Stimulated activated CD4-positive, alpha-beta T cell treated with anti-CD3 and anti-CD28 coated beads, Interleukin-1b, Interleukin-23, amount 100 ng/mL, for 48 hours (primary cell): ENCODE measurements around the gene PDE6B.
"Not testable (repeated sequence)": the region's sequence is repeated elsewhere in the genome, so short reads cannot be mapped to it uniquely, and the experiment has no call there.

ENCODE experiments used
- DNase-seq: peaks from one replicate; pipeline ENCODE4 v3.0.0-alpha.2; 2020

The PDE6B gene

DNA sequence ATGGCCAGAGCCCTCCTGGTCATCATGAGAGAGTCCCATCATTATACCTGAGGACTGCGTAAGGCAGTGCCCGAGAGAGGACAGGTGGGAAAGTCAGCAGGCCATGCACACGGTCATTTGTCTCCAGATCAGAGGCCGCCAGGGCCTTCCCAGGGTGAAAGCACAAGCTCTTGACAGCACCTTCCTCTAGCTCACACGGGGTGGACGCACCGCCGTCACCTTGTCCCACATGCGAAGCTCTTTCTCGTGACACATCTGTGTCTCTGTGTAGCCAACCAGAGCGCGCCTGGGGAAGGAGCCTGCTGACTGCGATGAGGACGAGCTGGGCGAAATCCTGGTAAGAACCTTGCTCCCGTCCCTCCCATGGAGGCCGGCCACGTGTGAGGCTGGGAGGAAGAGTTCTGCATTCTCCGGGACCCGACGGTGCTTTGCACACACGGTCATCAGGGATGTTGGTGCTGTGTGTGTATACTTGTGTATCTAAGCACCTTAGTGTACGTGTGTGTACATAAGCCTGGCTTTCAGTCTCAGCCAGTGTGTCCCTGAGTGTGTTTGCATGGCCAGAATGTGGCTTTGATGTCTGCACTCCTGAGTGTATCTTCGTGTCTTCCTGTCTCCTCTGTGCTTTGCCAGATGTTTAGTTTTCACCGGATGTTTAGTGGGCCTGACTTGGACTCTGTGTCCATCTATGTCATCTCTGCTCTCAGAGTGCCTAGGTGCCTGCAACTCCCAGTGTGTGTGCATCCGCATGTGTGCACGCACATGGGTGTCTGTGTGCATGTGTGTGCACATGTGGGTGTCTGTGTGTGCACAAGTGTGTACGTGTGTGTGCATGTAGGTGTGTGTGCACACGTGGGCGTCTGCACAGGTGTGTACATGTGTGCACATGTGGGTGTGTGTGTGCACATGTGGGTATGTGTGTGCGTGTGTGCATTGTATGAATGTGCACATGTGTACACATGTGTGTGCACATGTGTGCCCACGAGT is 33.6 kb downstream of the PDE6B start:
- no peak for DNase-seq

DNA sequence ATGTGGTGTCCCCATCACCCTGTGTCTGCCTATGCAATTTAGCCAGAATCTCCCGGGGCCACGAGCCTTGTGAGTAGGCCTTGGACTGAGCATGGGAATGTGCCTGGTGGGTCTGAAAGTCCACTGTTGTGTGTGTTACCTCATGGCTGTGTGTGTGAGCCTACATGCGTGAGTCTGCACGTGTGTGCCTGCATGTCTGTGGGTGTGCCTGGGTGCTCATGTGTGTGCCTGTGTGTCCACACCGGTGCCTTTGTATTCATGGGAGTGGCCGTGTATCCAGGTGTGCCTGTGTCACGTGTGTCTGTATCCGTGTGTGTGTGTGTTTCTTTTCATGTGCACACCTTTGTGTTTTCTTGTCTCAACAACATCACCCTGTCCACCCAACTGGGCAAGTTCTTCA is 34.5 kb downstream of the PDE6B start:
- DNase-seq = no peak

DNA sequence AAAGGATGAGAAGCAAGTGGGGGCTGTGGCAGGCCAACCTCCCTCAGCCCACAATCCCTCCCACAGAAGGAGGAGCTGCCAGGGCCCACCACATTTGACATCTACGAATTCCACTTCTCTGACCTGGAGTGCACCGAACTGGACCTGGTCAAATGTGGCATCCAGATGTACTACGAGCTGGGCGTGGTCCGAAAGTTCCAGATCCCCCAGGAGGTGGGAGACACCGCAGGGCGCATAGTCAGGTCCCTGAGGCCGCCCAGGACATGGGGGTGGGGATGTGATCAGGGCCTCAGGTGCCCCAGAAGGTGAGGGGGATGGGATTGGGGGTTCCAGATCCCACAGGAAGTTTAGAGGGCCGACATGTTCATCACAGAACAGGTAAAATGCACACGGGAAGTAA is 35.0 kb downstream of the PDE6B start:
- no peak for DNase-seq

DNA sequence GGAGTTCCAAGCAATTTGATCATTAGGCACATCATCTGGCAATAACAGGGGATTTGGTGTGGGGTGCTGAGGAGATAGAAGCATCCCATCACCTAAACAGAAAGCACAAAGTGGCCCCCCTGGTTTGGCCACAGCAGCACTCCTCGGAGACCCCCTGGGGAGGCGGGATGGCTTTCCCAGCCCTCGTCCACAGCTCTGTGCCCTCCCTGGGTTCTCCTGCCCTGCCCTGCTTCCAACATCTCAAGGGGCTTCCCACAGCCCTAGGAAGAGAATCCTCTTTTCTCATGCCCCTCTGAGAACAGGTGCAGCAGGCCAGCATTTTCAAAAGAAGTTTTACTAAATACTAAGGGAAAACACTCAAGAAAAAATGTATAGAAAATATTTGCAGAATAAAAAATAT is 35.9 kb downstream of the PDE6B start:
- DNase-seq = no peak

DNA sequence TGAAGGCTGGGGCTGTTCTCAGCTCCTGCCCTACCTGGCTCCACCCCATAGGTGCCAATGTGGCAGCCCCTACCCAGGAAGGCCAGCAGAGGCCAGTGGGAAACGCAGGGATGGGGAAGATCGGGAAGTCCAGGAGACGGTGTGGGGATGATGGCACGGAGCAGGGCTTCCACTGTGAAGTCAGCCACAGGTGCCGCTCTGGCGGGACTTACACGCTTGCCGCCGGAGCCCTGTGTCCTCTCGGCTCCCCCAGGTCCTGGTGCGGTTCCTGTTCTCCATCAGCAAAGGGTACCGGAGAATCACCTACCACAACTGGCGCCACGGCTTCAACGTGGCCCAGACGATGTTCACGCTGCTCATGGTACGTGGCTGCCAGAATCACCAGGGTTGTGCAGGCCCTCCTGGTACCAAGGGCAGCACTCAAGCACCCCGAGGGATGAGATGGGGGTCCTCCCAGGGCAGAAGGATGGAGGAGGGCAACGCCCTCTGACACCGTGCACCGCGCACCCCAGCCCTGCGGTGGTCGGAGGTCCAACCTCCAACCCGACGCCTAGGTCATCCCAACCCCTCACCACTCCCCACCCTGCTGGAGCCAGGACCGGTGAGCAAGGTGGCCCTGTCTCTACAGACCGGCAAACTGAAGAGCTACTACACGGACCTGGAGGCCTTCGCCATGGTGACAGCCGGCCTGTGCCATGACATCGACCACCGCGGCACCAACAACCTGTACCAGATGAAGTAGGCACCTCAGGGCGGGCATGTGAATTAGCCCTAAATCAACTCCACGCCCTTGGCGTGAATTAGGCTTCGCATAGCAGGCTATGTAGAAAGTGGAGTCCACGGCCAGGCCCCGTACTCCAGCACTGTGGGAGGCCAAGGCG is 36.7 kb downstream of the PDE6B start:
- DNase-seq = peak; percentile 1

DNA sequence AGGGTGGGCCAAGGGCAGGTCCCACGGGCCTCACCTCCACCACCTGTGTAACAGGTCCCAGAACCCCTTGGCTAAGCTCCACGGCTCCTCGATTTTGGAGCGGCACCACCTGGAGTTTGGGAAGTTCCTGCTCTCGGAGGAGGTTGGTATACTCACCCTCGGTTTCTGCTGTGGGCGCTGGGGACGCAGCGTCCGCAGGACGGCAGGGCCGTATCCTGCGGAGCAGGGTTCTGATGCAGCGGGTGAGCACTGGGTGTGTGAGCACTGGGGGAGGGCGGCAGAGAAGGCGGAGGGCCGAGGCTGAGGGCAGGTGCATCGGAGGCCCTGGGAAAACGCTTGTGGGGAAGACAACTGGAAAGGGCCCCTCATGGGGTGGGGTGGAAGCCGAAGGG is 37.7 kb downstream of the PDE6B start:
- peak; percentile 1 for DNase-seq

DNA sequence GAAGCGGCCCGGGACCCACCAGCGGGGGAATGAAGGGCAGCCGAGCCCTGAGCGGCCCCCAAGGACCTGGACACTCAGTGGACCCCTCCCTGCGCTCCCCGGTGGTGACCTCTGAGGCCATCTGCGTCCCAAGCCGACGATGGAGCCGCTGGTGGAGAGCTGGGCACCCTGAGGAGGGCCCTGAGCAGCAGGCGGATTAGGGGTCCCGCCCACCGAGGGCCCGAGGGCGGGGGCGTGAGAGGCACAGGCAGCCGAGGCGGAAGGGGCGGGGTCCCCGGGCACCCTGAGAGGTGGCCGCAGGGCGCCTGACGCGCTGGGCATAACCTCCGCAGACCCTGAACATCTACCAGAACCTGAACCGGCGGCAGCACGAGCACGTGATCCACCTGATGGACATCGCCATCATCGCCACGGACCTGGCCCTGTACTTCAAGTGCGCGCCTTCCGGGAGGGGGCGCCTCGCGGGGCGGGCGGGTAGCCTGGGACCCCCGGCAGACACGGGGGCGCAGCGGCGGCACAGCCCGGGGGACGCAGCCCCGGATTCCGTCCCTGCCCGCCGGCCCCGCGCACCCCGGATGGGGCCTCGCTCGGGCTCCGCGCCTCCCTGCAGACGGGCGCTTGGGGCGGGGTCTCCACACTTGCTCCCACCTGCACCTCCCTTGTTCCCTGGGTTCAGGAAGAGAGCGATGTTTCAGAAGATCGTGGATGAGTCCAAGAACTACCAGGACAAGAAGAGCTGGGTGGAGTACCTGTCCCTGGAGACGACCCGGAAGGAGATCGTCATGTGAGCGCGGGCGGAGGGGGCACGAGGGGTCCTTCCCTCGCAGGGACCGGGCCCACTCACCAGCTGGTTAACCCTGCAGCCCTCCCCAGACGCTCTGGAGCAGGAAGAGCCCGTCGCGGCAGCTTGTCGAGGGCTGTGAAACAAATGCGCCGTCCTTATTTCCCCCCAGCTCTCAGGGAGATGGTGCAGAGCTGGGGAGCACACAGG is 38.4 kb downstream of the PDE6B start:
- peak; percentile 76 for DNase-seq

DNA sequence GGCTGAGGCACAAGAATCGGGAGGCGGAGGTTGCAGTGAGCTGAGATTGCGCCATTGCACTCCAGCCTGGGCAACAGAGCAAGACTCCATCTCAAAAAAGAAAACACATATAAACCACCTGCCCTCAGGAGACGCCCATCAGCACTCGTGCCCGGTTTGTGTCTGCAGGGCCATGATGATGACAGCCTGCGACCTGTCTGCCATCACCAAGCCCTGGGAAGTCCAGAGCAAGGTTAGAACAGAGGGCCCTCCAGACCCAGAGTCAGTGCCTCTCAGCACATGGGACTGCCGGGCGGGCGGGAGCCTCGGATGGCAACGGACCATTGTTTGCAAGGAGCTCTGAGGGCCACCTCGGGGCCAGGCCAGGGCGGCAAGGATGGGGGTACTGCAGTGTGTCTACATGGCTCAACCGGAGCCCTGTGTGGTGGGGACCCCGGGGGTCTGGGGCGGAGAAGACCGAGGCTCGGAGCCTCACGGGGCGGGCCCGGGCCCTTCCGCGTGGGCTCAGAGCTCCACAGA is 39.4 kb downstream of the PDE6B start:
- DNase-seq = peak; percentile 1

DNA sequence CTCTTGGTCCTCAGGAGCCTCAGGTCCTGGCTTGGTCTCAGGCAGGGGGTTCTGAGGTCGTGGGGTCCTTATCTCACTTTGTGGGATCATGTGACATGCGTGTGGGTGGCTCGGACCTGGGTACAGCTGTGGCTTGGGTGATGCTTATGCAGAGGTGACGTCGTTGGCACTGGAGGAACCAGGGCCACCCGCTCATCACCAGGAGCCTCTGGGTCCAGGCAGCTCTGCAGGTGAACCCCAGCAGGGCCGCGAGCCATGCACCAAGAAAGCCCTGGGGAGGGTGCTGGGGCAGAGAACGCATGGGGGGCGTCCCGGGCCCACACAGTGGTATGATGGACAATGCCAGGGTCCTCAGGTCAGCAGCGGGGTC is 40.0 kb downstream of the PDE6B start:
- no peak for DNase-seq

DNA sequence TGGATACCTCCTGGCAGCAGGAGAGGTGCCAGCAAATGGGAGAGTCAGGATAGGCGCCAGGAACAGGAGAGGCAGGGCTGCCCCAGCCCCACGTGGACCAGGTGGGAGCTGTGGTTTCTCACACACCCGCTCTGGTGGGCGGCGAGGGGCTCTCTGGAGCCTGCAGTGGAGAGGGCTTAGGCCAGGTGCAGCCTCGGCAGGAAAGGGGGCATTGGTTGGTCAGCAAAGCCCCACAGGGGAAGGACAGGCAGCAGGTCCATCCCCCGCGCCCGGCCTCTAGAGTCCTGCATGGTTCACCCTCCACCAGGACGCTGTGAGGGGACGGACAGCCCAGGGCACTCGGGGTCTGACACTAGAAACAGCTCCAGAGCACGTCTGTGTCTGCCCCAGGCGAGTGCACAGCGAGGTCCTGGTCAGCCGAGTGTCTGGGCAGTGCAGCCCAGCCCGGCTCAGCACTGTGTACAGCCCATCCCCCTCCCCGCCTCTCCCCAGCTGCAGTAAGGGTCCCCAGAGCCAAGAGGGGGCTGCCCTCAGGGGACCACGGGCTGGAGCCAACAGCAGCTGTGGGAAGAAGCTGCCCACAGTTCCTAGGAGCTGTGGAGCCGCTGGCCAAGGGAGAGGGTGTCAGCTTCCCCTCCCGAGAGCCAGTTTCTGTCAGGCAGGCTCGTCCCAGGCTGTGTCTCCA is 40.5 kb downstream of the PDE6B start:
- no peak for DNase-seq

DNA sequence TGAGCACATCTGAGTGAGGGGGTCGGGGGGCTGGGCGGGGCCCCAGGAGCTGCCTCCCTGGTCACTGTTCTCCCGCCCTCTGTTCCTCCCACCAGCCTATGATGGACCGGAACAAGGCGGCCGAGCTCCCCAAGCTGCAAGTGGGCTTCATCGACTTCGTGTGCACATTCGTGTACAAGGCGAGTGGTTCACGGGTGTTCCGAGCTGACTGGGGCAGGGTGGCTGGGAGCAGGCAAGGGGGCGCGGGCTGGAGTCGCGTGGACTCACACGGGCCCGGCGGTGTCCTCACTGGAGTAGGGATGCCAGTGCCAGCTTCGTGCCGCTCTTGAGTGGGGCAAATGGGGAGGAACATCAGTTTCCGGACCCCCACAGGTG is 41.0 kb downstream of the PDE6B start:
- DNase-seq = no peak

DNA sequence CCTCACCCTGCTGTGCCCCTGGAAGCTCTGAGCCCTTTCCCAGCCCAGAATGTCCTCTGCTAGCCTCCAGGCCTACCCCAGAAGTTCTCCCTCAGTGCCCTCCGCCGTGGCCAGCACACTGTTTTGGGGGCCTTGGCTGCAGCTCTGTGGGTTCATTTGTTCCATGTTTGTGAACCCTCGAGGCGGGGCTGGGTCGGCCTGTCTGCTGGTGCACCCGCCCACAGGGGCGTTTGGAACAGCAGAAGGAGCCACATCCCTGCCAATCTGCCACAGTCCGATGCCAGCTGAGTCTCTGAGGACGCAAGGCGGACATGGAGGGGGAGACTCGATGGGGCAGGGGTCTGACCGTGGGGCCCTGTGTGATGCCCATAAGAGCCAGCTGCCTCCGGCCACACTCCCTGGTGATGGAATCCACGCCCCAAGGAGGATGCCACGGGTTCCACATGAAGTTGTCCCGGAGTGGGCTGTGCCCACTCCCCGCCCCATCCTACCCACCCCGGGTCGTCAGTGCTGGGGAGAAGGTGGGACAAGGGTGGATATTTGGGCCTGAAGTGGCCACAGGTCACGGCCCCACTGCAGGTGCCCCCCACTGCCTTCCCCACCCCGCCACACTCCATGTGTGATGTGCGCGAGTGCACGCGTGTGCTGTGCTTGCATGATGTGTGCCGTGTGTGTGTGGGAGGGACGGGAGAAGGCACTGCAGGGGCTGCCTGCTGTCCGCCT is 41.6 kb downstream of the PDE6B start:
- DNase-seq = no peak

DNA sequence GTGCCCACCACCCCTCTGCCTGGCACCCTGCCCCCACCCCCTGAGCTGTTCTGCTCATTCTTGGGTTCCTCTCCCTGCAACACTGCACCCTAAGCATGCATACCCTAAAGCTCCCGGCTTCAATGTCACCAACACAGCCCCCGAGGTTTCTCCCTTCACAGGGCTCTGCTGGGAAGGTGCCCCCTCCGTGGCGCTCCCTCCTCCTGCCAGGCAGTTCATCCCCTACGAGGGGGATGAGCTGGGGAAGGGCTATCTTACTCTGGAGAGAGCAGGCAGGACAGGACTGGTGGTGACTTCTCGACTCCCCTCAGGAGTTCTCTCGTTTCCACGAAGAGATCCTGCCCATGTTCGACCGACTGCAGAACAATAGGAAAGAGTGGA is 42.2 kb downstream of the PDE6B start:
- no peak for DNase-seq

DNA sequence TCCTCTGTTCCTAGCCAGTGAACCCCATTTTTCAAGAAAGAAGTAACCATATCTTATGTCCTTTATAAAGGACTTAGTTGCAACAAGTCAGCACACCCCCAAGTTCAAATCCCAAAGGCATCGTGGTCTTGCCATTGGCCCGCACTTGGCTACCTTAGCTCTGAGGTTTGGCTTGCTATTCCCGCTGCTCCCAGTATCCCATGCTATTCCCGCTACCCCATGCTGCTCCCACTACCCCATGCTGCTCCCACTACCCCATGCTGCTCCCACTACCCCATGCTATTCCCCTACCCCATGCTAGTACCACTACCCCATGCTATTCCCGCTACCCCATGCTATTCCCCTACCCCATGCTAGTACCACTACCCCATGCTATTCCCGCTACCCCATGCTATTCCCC is 42.8 kb downstream of the PDE6B start:
- DNase-seq = not testable (repeated sequence)

DNA sequence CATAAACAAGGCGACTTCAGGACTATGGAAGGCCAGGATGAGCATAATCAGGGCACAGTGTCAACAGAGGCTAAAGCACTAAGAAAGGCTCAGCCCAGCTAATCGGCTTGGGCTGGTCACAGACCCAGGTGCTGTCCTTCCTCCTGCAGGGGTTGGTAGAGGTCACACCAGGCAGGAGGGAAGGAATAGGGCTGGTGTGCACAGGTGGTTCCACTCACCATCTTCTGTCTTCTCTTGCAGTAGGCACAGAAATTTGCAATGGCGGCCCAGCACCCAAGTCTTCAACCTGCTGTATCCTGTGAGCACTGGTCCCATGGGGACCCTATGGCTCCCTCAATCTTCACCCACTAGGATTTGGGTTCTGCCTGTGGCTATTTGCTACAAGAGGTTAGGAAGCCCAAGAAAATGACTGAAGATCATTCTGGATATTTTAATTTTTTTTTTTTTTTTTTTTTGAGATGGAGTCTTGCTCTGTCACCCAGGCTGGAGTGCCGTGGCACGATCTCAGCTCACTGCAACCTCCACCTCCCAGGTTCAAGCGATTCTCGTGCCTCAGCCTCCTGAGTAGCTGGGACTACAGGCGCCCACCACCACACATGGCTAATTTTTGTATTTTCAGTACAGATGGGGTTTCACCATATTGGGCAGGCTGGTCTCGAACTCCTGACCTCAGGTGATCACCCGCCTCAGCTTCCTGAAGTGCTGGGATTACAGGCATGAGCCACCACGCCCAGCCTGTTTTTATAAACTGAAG is 44.6 kb downstream of the PDE6B start:
- not testable (repeated sequence) for DNase-seq

DNA sequence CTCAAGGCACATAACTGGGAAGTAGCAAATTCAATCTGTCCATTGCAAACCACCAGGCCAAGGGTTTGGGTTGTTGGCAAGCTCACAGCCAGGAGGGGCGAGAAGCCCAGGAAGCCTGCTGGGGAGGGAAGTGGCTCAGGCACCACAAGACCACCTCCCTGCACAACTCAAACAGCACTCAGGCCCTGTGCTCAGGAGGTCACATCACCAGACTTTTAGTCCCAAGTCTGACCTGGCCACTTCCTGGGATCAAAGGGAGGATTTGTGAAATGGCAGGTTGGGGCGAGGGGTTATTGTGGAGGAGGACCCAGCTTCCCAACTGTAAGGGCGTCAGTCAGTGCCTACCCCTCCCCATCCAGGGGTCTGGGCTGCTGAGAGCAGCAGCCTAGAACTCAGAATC is 46.4 kb downstream of the PDE6B start:
- no peak for DNase-seq

DNA sequence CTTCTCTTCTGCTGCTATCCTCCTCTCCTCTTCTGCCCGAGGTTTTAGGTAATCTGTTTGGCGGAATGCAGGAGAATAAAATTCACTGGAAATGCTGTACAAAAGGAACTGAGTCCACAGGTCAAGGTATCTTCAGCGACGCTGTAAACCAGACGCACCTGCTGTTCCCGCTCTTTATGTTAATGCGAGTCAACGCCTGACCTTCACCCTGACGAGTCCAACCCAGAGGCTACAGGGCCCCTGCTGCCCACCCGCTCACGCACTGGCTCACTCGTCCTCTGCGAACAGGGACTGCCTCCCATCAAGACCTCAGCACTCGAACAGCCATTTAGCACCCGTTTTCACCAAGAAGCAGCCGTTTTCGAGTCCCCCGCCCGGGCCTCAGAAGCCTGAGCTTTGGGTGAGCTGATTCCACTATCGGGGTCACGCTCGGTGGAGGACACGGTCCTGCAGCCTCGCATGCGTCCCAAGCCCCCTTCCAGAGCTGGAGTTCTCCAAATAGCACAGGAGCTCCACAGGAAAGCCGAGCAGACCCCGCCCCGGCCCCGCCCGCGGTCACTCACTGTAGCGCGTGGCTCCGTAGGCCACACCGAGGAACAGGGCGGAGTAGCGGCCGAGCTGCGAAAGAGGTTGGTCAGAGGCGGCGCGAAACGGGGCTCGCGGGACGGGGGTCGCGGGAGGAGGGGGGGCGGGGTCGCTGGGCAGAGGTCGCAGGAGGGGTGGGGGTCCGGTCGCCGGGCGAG is 48.1 kb downstream of the PDE6B start:
- no peak for DNase-seq

DNA sequence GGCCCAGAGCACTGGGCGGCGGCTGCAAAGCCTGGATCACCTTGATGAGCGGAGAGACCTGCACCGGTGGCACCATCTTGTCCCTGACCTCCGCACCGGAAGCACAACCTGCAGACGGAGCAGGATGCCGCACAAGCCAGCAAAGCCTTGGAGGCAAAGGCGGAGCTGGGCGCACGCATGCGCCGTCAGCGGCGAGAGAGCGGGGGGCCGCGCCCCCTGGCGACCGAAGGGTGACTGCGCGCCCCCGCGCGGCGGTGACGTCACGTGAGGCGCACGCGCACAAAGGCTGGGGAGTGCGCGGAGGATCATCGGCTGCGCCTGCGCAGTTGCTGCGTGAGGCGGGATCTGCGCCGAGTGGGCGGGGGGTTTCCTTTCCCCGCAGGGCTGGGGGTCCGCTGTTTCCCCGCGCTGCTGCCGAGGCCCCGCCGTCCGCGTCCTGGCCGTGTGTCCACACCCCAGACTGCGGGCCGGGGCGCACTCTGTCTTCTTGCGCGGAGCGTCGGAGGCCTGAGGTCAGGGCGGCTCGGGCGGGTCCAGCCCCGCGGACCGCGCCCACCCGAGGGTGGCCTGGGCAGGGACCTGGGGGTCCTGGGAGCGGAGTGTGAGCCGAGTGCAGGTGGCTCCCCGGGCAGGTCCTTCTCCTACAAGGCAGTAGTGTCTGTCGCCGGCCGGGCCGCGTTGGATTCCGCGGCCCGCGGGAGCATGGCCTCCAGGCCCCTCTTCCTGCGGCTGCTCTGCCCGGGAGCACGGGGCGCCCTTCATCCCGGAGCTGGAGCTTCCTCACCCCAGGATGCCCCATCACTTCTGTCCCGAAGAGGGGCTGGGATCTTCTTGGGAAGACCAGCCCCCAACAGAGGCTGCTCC is 49.0 kb downstream of the PDE6B start, which contains the start of the genes ATP5ME and MYL5:
TSS of gene ATP5ME (minus strand) at position 105 of the 864 bp plus-strand sequence. CDS start at position 76, 29 bp downstream.
TSS of gene MYL5 (plus strand) at position 371 of the 864 bp plus-strand sequence. CDS start 3,485 bp downstream, outside the sequence.
- DNase-seq = peak; percentile 98
